ENCODE measurements around the gene USP43.
A peak's percentile ranks its signal among the peaks of the same experiment; 100 is the strongest.
"Not testable (repeated sequence)": the region's sequence is repeated elsewhere in the genome, so short reads cannot be mapped to it uniquely, and the experiment has no call there.

Gene USP43, protein sequence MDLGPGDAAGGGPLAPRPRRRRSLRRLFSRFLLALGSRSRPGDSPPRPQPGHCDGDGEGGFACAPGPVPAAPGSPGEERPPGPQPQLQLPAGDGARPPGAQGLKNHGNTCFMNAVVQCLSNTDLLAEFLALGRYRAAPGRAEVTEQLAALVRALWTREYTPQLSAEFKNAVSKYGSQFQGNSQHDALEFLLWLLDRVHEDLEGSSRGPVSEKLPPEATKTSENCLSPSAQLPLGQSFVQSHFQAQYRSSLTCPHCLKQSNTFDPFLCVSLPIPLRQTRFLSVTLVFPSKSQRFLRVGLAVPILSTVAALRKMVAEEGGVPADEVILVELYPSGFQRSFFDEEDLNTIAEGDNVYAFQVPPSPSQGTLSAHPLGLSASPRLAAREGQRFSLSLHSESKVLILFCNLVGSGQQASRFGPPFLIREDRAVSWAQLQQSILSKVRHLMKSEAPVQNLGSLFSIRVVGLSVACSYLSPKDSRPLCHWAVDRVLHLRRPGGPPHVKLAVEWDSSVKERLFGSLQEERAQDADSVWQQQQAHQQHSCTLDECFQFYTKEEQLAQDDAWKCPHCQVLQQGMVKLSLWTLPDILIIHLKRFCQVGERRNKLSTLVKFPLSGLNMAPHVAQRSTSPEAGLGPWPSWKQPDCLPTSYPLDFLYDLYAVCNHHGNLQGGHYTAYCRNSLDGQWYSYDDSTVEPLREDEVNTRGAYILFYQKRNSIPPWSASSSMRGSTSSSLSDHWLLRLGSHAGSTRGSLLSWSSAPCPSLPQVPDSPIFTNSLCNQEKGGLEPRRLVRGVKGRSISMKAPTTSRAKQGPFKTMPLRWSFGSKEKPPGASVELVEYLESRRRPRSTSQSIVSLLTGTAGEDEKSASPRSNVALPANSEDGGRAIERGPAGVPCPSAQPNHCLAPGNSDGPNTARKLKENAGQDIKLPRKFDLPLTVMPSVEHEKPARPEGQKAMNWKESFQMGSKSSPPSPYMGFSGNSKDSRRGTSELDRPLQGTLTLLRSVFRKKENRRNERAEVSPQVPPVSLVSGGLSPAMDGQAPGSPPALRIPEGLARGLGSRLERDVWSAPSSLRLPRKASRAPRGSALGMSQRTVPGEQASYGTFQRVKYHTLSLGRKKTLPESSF

GRCh38 chr17:9644910-9645751 lies at the start of gene USP43:
Gene USP43 (plus strand): TSS chr17:9645517. CDS start chr17:9645633, 116 bp downstream.
- DNase-seq (ENCODE audit: low spot score), result no peak

GRCh38 chr17:9597638-9598037 lies 47.7 kb upstream of the USP43 start:
- not testable (repeated sequence) for DNase-seq (ENCODE audit: low spot score)

GRCh38 chr17:9598661-9599060 lies 46.7 kb upstream of the USP43 start:
- no peak for DNase-seq (ENCODE audit: low spot score)

DNA sequence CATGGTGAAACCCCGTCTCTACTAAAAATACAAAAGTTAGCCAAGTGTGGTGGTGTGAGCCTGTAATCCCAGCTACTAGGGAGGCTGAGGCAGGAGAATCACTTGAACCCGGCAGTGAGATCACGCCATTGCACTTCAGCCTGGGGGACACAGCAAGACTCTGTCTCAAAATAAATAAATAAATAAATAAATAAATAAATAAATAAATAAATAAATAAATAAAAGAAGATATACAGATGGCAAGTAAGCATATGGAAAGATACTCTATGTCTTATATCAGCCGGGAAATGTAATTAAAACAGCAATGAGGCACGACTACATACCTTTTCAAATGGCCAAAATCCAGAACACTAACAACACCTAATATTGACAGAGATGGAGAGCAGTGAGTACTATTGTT lies 40.7 kb upstream of the USP43 start:
- DNase-seq (ENCODE audit: low spot score), result not testable (repeated sequence)

DNA sequence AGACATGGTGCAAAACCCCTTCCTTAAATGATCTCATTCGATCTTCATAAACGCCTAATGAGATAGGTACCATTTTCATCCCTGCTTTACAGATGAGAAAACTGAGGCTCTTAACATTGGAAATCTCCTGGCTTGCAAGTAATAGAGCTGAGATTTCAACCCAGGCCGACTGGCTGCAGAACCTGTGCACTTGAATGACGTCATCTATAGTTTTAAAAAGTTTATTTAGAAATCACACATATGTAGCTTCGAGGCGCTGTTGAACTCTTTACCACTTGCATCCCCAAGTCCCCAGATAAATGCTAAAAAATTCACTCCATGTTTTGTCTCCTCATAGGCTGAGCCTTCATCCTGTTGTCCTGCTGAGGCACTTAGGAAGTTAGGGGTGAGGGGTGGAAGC lies 38.9 kb upstream of the USP43 start:
- no peak for DNase-seq (ENCODE audit: low spot score)

DNA sequence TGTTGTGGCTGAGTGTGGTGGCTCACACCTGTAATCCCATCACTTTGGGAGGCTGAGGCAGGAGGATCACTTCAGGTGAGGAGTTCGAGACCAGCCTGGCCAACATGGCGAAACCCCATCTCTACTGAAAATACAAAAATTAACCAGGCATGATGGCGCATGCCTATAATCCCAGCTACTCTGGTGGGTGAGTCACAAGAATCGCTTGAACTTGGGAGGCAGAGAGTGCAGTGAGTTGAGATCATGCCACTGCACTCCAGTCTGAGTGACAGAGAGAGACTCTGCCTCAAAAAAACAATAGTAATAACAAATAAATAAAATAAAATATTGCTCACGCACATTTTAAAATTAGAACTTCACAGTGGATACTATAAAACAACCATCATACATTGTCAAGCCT lies 38.3 kb upstream of the USP43 start:
- DNase-seq (ENCODE audit: low spot score), result not testable (repeated sequence)

DNA sequence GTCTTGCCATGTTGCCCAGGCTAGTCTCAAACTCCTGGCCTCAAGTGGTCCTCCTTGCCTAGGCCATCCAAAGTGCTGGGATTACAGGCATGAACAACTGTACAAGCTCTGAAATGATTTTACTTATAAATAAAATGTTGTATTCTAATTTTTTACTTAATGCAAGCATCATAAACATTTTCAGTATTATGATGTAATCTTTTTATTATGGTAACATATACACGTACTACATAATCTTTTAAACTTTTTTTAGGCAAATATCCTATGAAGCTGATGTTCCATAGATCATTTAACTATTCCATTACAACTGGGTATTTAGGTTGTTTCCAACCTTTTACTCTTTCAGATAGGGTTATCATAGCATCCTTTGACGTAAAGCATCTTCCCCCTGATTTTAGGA lies 33.8 kb upstream of the USP43 start:
- no peak for DNase-seq (ENCODE audit: low spot score)

GRCh38 chr17:9612006-9612405 lies 33.3 kb upstream of the USP43 start:
- DNase-seq (ENCODE audit: low spot score), result no peak

- DNase-seq (ENCODE audit: low spot score), result no peak
These were observed 29.8 kb upstream of the USP43 start for GRCh38 chr17:9615486-9615885.

- no peak for DNase-seq (ENCODE audit: low spot score)
These were observed 22.4 kb upstream of the USP43 start for GRCh38 chr17:9622961-9623360.

DNA sequence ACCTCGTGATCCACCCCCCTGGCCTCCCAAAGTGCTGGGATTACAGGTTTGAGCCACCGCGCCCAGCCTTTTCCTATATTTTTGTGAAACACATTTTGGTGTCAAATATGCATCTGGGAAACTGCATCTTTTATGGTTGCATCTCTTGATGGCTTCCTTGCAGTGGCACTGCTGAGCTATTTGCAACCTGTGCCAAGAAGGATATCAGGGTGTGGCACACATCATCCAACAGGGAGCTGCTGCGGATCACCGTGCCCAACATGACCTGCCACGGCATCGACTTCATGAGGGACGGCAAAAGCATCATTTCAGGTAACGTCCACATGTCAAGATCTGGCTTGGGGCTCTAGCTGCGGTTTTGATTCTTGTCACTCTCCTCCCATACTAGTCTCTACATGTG lies 16.8 kb upstream of the USP43 start:
- no peak for DNase-seq (ENCODE audit: low spot score)

GRCh38 chr17:9632741-9633140 lies 12.6 kb upstream of the USP43 start:
- no peak for DNase-seq (ENCODE audit: low spot score)

- no peak for DNase-seq (ENCODE audit: low spot score)
These were observed 10.0 kb upstream of the USP43 start for GRCh38 chr17:9635340-9635739.

DNA sequence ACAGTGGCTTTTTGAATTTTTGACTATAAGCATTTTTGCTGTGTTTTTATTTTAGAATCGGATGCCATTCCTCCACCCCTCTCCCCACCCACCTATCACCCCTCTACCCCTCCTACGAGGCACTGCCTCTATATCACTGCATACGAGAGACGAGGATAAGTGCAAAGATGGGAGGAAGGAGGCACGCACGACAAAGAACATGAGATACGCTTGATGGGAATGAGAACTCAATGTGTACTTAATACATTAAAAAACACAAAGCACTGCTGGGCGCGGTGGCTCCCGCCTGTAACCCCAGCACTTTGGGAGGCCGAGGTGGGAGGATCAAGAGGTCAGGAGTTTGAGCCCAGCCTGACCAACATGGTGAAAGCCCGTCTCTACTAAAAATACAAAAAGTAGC lies 8.8 kb upstream of the USP43 start:
- DNase-seq (ENCODE audit: low spot score), result no peak

DNA sequence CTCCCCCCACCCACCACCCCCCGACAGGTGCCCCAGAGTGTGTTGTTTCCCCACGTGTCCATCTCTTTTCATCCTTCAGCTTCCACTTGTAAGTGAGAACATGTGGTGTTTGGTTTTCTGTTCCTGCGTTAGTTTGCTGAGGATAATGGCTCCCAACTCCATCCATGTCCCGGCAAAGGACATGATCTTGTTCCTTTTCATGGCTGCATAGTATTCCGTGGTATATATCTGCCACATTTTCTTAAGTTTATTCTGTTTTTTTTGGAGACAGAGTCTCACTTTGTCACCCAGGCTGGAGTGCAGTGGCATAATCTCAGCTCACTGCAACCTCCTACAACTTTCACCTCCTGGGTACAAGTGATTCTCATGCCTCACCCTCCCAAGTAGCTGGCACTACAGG lies 4.9 kb upstream of the USP43 start:
- not testable (repeated sequence) for DNase-seq (ENCODE audit: low spot score)

GRCh38 chr17:9643611-9644010 lies 1.7 kb upstream of the USP43 start:
- DNase-seq (ENCODE audit: low spot score), result no peak

DNA sequence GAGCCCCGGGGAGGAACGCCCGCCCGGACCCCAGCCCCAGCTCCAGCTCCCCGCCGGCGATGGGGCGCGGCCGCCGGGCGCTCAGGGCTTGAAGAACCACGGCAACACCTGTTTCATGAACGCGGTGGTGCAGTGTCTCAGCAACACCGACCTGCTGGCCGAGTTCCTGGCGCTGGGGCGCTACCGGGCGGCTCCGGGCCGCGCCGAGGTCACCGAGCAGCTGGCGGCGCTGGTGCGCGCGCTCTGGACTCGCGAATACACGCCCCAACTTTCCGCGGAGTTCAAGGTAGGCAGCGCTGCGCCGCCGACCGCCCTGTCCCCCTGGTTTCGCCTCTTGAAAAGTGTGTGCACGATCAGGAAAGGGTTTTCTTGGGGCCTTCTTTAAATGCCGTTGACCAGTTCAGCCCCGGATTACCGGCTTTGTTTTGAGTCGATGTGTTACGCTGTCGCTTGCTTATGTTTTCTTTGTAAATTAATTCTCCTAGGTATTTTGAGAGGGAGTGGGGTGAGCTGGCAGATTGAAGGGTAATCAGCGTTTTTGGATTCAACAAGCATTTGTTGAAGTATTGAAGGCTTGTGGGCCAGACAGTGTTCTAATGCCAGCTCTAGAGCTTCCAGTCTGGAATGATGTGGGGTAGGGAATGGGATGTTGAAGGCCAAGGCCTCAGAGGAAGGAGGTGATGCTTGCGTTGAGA lies 681 bp downstream of the USP43 start:
- peak; percentile 3 for DNase-seq (ENCODE audit: low spot score)

GRCh38 chr17:9646546-9646885 lies 1.2 kb downstream of the USP43 start:
- no peak for DNase-seq (ENCODE audit: low spot score)

GRCh38 chr17:9647014-9647413 lies 1.7 kb downstream of the USP43 start:
- DNase-seq (ENCODE audit: low spot score), result no peak

GRCh38 chr17:9648521-9649110 lies 3.3 kb downstream of the USP43 start:
- no peak for DNase-seq (ENCODE audit: low spot score)

Measured in pons (tissue), 1 donor.